Adrenal gland (tissue), 12 donors: ENCODE results near the gene LUC7L3. TPM values are rescaled to one million over a fixed set of nuclear protein-coding genes. Genes with fewer than 3 reads are reported as not detected.
A peak's percentile ranks its signal among the peaks of the same experiment; 100 is the strongest.

Experiments
- DNase-seq, 7 donors: peaks; one replicate each; pipeline ENCODE4 v3.0.0-alpha.2; 2019 to 2020
- H3K27ac ChIP-seq, 5 donors: fragments of 200-600 bp; sonication (generic) in 4 of 5; 1 replicate in 3 of 5; 2 replicates in 2 of 5; pipeline versions ENCODE4 v1.5.1 to v1.8.0; 2016 to 2020; ENCODE audit warnings: mild to moderate bottlenecking in 1 of 5
- H3K27me3 ChIP-seq: fragments of 200-600 bp; 2 replicates; pipeline ENCODE4 v1.8.0; 2021
- H3K36me3 ChIP-seq, 2 donors: fragments of 200-600 bp; replicated peaks in 1 of 2; 1 replicate in 1 of 2; 2 replicates in 1 of 2; pipeline versions ENCODE4 v1.5.1 to v1.8.0; 2018 to 2022
- H3K4me1 ChIP-seq, 2 donors: fragments of 200-600 bp; replicated peaks in 1 of 2; 1 replicate in 1 of 2; 2 replicates in 1 of 2; pipeline versions ENCODE4 v1.5.1 to v1.8.0; 2018 to 2021
- H3K4me3 ChIP-seq, 4 donors: fragments of 200-600 bp; sonication (generic) in 3 of 4; one replicate each; pipeline ENCODE4 v1.5.1; 2016 to 2018
- H3K9me3 ChIP-seq, 3 donors: fragments of 200-600 bp; sonication (generic) in 1 of 3; replicated peaks in 1 of 3; 1 replicate in 2 of 3; 2 replicates in 1 of 3; pipeline versions ENCODE4 v1.5.1 to v1.8.0; 2016 to 2021
- POLR2A ChIP-seq, 2 donors: fragments of 450-650 bp; IDR thresholded peaks; one replicate each; pipeline ENCODE4 v1.6.1; 2017; ENCODE audit warnings: antibody characterized with exemption in 2 of 2, mild to moderate bottlenecking in 2 of 2, moderate library complexity in 1 of 2
- WGBS, 4 donors: extraction: QIAGEN DNeasy Blood & Tissue Kit in 2 of 4; methylation state at CpG; one replicate each; pipeline versions ENCODE4 v1.1.5 to v1.1.7; 2013 to 2017; 5-methylcytosine and 5-hydroxymethylcytosine counted together
- intact Hi-C, 2 donors: fragments of 100-400 bp; cut with DNase I; formaldehyde crosslinking; loops; one replicate each; pipeline versions ENCODE4 v1.14.1 to v1.15.0; 2022 to 2023
- polyA plus RNA-seq, 3 donors: library from polyadenylated mRNA; stranded (reverse); fragments of 200-250 nt in 2 of 3; fragments of 350-450 nt in 1 of 3; fragmentation: Illumina TruSeq in 1 of 3; extraction: RNeasy Lipid Tissue Mini Kit (QIAGEN cat#74804) in 1 of 3; gene quantifications; one replicate each; pipeline ENCODE4 v1.2.3, GENCODE V29; 2013 to 2014
- total RNA-seq, 9 donors: library from RNA; depleted of rRNA in 4 of 9; stranded (reverse); fragments of >200 nt in 4 of 9; fragments of 120-200 nt in 1 of 9; fragmentation: NEBNext Ultra II Directional in 1 of 9; extraction: Animal tissue kit (Norgen Biotek cat#: 25700) in 1 of 9; gene quantifications; one replicate each; pipeline versions ENCODE4 v1.1.0 to v1.2.4, GENCODE V29; 2013 to 2023
- TF ChIP-seq, protein P1 (sequence below), 6 experiments: fragments of 450-650 bp in 4 of 6; fragments of 200-600 bp in 2 of 6; sonication (generic) in 1 of 6; IDR thresholded peaks; 1 replicate in 5 of 6; 2 replicates in 1 of 6; pipeline versions ENCODE4 v1.5.1 to v1.8.0; 2016 to 2021; ENCODE audit warnings: antibody characterized with exemption in 6 of 6, mild to moderate bottlenecking in 2 of 6, moderate library complexity in 1 of 6
- donor health status: healthy with polysubstance abuse.
- donor health status: Bipolar disorder and iron deficiency.
- donor health status: DM: yes; HTN: yes; CAD: no.
- donor health status: DM: no; HTN: no; CAD: no.
- donor health status: DM: no; HTN: no; CAD: no.
- donor health status: DM: yes; HTN: yes; CAD: no.

Gene LUC7L3
- total and polyA plus RNA-seq, 12 donors: 16.1 to 248 (median 89.2) TPM

DNA sequence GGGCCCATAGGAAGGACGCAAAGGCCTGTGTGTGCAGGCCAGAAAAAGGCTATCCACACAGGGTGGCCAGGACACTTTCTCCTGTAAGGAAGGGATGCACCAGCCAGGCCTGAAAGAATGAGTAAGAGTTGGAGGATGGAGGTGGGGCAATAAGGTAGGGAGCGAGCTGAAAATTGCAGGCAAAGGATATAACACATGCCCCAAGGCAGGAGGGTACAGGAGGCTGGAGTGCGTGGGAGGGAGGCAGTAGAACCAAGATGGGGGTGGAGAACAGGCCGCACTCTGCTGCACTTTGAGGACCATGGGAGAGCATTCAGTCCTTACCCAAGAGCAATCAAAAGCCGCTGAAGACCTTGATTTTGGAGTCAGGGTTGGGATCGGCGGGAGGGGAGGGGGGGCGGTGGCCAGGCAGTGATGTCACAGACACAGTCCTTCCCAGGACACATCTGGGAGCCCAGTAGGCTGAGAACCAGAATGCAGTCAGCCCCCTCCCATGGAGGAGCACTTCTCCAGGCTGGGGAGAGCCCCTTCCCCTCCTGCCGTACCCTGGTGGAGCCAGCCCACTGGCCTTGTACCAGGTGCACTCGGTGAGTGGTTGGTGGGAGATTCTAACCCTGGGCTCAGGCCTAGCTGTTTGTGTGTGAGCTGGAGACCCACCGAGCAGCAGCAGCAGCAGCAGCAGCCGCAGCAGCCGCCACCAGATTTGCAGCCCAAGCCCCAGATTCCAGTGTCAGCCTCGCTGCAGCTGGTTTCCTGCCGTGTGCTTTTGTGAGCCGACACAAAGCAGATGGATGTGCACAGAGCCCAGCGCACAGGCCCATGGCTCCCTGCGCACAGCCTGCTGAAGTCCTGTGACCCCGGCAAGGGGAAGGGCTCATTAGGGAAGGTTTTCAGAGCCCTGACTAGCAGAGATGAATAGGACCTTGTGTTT lies 29.2 kb upstream of the LUC7L3 start:
- peak in 6 of 7 donors; percentile 54 to 73 (median 66) for DNase-seq
- WGBS, 4 donors: 44 to 54% (median 52%) methylated on average over 4 to 19 of the region's 19 CpGs
- peaks cover 0 to 32% of the 10 kb centered on the region in 2 donors for H3K36me3 ChIP-seq
- H3K4me3 ChIP-seq: no peak overlapping the region
- H3K9me3 ChIP-seq: no peaks in the 10 kb centered on the region
- no peaks in the 10 kb centered on the region for H3K27me3 ChIP-seq
- H3K4me1 ChIP-seq: peaks cover 39 to 72% of the 10 kb centered on the region in 2 donors
- H3K27ac ChIP-seq: peak overlapping the region; percentile 69 to 91 (median 87)
- intact Hi-C loops: loop anchor here in 1 of 2 donors (10.0 kb wide), 1 partner anchor 205 kb away; no protein-coding TSS in a partner anchor
- peak in 1 of 2 donors; percentile 32 for TF ChIP-seq POLR2A (IDR thresholded peaks at IDR 0.05)
- TF ChIP-seq, protein P1, sequence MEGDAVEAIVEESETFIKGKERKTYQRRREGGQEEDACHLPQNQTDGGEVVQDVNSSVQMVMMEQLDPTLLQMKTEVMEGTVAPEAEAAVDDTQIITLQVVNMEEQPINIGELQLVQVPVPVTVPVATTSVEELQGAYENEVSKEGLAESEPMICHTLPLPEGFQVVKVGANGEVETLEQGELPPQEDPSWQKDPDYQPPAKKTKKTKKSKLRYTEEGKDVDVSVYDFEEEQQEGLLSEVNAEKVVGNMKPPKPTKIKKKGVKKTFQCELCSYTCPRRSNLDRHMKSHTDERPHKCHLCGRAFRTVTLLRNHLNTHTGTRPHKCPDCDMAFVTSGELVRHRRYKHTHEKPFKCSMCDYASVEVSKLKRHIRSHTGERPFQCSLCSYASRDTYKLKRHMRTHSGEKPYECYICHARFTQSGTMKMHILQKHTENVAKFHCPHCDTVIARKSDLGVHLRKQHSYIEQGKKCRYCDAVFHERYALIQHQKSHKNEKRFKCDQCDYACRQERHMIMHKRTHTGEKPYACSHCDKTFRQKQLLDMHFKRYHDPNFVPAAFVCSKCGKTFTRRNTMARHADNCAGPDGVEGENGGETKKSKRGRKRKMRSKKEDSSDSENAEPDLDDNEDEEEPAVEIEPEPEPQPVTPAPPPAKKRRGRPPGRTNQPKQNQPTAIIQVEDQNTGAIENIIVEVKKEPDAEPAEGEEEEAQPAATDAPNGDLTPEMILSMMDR (IDR thresholded peaks at IDR 0.05): no peak

DNA sequence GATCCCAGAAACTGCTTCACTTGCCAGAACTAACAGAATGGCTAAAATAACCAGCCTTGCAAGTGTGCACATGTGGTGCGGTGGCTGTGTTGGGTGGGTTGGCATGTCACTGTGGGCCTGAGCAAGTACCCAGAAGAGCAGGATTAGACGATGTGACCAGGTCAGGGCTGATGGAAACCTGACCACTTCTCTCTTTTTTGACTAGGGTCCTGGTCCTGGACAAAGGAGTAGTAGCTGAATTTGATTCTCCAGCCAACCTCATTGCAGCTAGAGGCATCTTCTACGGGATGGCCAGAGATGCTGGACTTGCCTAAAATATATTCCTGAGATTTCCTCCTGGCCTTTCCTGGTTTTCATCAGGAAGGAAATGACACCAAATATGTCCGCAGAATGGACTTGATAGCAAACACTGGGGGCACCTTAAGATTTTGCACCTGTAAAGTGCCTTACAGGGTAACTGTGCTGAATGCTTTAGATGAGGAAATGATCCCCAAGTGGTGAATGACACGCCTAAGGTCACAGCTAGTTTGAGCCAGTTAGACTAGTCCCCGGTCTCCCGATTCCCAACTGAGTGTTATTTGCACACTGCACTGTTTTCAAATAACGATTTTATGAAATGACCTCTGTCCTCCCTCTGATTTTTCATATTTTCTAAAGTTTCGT lies 28.4 kb upstream of the LUC7L3 start:
- 66 to 72% (median 69%) methylated on average over 8 to 9 of the region's 9 CpGs for WGBS, 4 donors
- intact Hi-C loops: loop anchor here in 1 of 2 donors (10.0 kb wide), 1 partner anchor 206 kb away; no protein-coding TSS in a partner anchor

DNA sequence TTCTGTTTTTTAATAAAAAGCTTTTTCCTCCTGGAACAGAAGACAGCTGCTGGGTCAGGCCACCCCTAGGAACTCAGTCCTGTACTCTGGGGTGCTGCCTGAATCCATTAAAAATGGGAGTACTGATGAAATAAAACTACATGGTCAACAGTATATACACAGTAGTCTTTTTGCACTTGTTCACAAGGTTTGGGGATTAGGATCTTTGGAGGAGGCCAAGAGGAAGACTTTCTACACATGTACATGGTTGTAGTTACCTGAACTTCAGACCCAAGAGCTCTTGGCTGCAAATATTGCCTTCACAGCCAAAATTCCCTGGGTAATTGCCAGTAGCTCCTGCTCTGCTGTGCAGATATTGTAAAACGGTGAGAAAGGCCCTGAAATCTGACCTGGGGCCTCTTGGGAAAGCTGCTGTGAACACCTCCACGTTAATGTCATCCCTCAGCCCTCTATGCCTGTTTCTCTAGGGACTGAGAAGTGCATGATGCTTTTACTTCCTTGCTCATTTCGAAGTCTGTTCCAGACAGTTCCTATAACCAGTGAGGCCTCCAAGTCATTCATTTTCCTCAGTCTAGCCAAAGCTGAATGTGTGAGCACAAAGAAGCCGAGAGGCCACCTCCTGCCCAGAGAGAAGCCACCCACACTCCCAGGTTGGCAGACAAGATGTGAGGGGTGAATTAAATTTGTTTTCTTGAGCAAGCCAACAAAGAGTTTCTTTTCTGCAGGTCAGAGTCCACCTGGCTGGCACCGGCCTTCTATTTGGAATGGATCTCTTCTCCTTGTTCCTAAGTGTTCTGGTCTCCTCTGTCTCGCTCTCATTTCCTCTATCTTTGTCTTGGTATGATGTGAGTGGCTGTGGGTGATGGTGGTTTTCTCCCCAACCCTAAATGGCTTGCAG lies 27.6 kb upstream of the LUC7L3 start:
- no peaks in the 10 kb centered on the region for H3K27me3 ChIP-seq
- no peak for DNase-seq
- H3K4me1 ChIP-seq: peaks cover 30 to 75% of the 10 kb centered on the region in 2 donors
- 71 to 77% (median 75%) methylated on average over 6 of the region's 6 CpGs for WGBS, 4 donors
- no peak for TF ChIP-seq POLR2A (IDR thresholded peaks at IDR 0.05)
- TF ChIP-seq, protein P1 (IDR thresholded peaks at IDR 0.05): no peak
- intact Hi-C loops: loop anchor here in 1 of 2 donors (10.0 kb wide), 1 partner anchor 207 kb away; no protein-coding TSS in a partner anchor
- no peaks in the 10 kb centered on the region for H3K9me3 ChIP-seq
- peak overlapping the region in 3 of 5 donors; percentile 24 to 83 (median 27) for H3K27ac ChIP-seq
- H3K4me3 ChIP-seq: no peak overlapping the region
- H3K36me3 ChIP-seq: peaks cover 0 to 48% of the 10 kb centered on the region in 2 donors

More for the DNA sequence above, 28.4 kb upstream of the LUC7L3 start:
- Histone ChIP-seq H3K36me3 (peaks cover 0 to 40% of the 10 kb centered on the region in 2 donors), H3K4me3 (no peak overlapping the region), H3K27me3 (no peaks in the 10 kb centered on the region), H3K9me3 (no peaks in the 10 kb centered on the region), H3K27ac (peak overlapping the region in 4 of 5 donors; percentile 69 to 91 (median 85)), H3K4me1 (peaks cover 36 to 76% of the 10 kb centered on the region in 2 donors)
- no peak for TF ChIP-seq POLR2A (IDR thresholded peaks at IDR 0.05)
- TF ChIP-seq, protein P1 (IDR thresholded peaks at IDR 0.05): no peak
- no peak for DNase-seq
